T-helper 17 cell (primary cell): ENCODE results near the gene FAT2. TPM values are rescaled to one million over a fixed set of nuclear protein-coding genes. Genes with fewer than 3 reads are reported as not detected.

Experiments
- ATAC-seq: fragments of 150-1000 bp; cut with Tn5 transposase; 2 replicates; pipeline ENCODE4 v1.10.0; 2021; ENCODE audit warnings: mild to moderate bottlenecking, moderate library complexity
- DNase-seq, 3 donors: peaks; one replicate each; pipeline versions ENCODE4 v3.0.0 to v3.0.0-alpha.2; 2020 to 2021
- H3K9me3 ChIP-seq: one replicate; pipeline ENCODE4 v1.7.0; 2013; ENCODE audit warnings: low read length, mild to moderate bottlenecking; ENCODE audit not compliant: control insufficient read depth, poor library complexity, severe bottlenecking
- H3K27ac Mint-ChIP-seq: one replicate; pipeline ENCODE4 v1.8.0; 2022; ENCODE audit warnings: mild to moderate bottlenecking, moderate library complexity, mixed read lengths
- H3K27me3 Mint-ChIP-seq: one replicate; pipeline ENCODE4 v1.8.0; 2022; ENCODE audit warnings: mixed read lengths
- H3K36me3 Mint-ChIP-seq: one replicate; pipeline ENCODE4 v1.8.0; 2022; ENCODE audit warnings: low read depth, mixed read lengths
- H3K4me1 Mint-ChIP-seq: one replicate; pipeline ENCODE4 v1.8.0; 2022; ENCODE audit warnings: mild to moderate bottlenecking, mixed read lengths
- H3K4me3 Mint-ChIP-seq: one replicate; pipeline ENCODE4 v1.8.0; 2022; ENCODE audit warnings: mild to moderate bottlenecking, moderate library complexity, mixed read lengths
- total RNA-seq, 4 donors: library from RNA in 2 of 4; stranded (reverse) in 2 of 4; gene quantifications; one replicate each; pipeline ENCODE4 v1.2.3 and lab custom pipeline; 2022 to 2026

Gene FAT2
- total RNA-seq, 2 donors from 2014 or later = not detected

DNA sequence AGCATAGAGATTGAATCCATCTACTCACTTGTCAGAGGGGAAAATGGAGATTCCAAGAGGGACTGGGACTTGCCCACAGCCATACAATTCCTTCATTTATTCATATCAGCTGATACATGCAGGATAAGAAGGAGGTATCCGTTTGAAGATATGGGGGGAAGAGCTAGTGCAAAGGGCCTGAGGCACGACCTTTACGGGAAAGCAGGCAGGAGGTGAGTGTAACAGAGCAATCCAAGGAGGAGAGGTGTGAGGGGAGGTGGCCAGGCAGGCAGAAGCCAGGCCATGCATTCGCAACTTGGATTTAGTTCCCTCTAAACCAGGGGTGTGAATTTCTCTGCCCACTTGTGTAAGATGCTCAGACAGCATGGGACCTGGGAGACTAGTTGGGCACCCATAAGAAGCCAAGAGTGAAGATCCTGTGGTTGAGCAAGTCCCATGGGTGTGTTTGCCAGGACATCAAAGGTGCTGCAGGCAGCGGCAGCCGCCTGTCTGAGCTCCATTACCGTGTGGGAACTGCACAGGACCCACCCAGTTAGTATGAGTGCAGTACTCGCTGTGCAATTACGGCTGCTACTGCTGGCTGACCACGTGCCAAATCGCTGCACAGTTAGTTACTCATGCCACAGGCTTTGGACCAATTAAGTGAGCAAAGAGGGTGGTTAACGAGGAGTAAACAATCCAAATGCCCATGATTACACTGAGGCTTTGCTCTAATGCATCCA is 31.4 kb upstream of the FAT2 start:
- no peaks in the 10 kb centered on the region for H3K9me3 ChIP-seq
- H3K4me1 Mint-ChIP-seq = peaks cover 6% of the 10 kb centered on the region
- ATAC-seq (no peak), DNase-seq (no peak)
- H3K36me3 Mint-ChIP-seq = peaks cover 5% of the 10 kb centered on the region
- no peak overlapping the region for H3K27ac Mint-ChIP-seq
- no peak overlapping the region for H3K4me3 Mint-ChIP-seq
- peaks cover 21% of the 10 kb centered on the region for H3K27me3 Mint-ChIP-seq

DNA sequence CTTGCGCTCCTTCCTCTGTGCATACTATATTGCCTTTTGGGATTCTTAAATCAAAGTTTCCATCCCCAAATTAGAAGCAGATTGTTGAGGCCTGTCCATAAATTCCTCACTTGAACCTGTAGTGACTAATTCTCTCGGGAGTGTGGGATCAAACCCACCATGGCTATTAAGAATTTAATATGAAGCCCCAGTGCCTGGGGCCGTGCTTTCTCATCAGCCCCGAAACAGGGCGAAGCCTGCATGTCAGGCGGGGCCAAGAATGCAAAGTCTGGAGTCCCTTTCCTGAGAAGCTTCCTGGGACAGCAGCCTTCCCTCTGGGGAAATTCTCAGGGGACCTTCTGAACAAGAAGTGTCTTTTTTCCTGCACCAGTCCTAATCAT is 29.3 kb upstream of the FAT2 start:
- no peak overlapping the region for H3K4me3 Mint-ChIP-seq

DNA sequence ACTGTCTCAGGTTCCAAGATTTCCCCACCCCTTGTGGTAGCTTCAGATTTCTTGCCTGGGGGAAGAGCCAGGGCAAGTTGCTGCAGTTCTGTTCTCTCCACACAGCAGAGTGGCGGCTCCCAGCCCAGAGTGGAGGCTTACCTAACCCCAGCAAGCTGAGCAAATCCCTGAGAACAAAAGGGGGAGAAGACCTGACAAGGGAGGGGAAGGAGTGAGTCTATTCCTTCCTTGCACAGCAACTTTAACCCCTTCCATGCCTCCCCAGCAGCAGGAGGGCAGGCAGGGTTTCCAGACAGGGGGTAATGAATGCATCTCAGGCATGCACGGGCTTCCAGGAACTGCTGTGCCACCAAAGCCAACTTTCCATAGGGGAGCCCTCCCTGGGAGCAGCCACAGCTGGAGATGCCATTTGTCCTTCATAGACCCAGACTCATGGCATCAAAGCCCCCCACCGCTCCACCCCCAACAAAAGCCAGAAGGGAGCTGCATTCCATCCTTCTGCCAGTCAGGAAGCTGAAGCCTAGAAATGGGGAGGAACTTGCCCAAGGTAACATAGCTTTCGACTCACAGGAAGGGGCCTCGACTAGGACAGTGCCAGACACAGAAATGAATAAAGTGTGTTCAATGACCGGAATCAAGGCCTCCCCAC is 28.8 kb upstream of the FAT2 start:
- DNase-seq (no peak), ATAC-seq (no peak)
- H3K27ac Mint-ChIP-seq = no peak overlapping the region
- no peak overlapping the region for H3K4me3 Mint-ChIP-seq
- peaks cover 5% of the 10 kb centered on the region for H3K36me3 Mint-ChIP-seq
- H3K4me1 Mint-ChIP-seq = peaks cover 8% of the 10 kb centered on the region
- H3K27me3 Mint-ChIP-seq = peaks cover 41% of the 10 kb centered on the region
- no peaks in the 10 kb centered on the region for H3K9me3 ChIP-seq

More for the DNA sequence above, 29.3 kb upstream of the FAT2 start:
- peaks cover 5% of the 10 kb centered on the region for H3K36me3 Mint-ChIP-seq
- no peak overlapping the region for H3K27ac Mint-ChIP-seq
- H3K27me3 Mint-ChIP-seq = peaks cover 39% of the 10 kb centered on the region
- DNase-seq (no peak), ATAC-seq (no peak)
- H3K9me3 ChIP-seq = no peaks in the 10 kb centered on the region
- H3K4me1 Mint-ChIP-seq = peaks cover 6% of the 10 kb centered on the region

DNA sequence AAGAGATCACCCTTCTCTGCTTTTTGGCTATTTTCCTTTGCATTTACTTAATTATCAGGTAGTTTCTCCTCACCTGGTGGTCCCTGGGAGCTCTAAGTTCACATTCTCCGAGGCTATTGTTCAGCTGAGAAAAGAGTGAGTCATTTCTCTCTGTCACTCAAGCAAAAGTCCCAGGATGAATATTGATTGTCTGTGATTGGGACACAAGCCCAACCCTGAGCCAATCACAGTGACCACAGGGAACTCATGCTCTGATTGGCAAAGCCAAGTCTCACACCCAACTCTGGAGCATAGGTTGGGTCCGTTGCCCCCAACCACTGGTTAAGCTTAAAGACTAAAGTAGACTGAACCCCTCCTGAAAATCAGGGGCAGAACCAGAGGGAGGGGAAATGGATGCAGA is 27.8 kb upstream of the FAT2 start:
- peaks cover 8% of the 10 kb centered on the region for H3K4me1 Mint-ChIP-seq
- peaks cover 5% of the 10 kb centered on the region for H3K36me3 Mint-ChIP-seq
- ATAC-seq = no peak
- H3K27ac Mint-ChIP-seq = no peak overlapping the region
- H3K27me3 Mint-ChIP-seq = peaks cover 41% of the 10 kb centered on the region
- no peak for DNase-seq
- H3K9me3 ChIP-seq = no peaks in the 10 kb centered on the region
- no peak overlapping the region for H3K4me3 Mint-ChIP-seq

DNA sequence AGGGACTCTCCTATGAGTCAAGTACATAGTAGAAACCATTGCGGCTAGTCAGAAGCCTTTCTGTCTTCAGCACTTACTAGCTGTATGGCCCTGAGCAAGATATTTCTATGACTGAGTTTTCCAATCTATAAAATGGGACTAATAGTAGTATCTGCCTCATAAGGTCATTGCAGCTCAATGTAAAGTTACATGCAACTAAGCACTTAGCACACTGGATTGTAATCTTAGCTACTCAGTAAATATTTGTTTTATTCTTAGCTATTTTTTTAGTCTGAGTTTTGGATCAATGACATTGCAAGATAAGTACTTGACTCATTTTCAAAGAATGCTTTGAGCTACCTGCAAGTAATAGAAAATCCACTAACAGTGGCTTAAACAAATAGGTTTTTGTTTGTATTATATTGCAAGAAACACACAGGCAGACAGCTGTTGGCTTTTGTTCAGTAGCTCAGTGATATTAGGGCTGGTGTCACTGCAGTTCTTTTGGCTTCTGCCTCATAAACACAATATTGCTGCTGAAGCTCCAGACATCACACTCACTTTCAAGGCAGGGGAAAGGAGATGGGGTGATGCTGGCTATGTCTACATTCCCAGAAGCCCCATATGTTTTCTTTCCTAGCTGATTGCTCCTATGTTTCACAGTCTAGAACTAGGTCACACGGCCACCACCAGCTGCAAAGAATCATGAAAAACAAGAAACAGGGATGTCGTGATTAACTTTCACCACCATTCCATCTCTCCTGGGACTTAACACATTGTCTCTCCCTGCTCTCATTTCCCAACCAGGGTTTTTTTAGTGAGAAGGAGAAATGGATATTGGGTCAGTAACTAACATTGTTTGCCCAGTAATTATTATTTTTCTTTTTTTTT is 26.9 kb upstream of the FAT2 start:
- H3K4me1 Mint-ChIP-seq = peaks cover 13% of the 10 kb centered on the region
- H3K9me3 ChIP-seq = no peaks in the 10 kb centered on the region
- H3K27ac Mint-ChIP-seq = no peak overlapping the region
- DNase-seq (no peak), ATAC-seq (no peak)
- peaks cover 41% of the 10 kb centered on the region for H3K27me3 Mint-ChIP-seq
- H3K4me3 Mint-ChIP-seq = no peak overlapping the region
- peaks cover 5% of the 10 kb centered on the region for H3K36me3 Mint-ChIP-seq

DNA sequence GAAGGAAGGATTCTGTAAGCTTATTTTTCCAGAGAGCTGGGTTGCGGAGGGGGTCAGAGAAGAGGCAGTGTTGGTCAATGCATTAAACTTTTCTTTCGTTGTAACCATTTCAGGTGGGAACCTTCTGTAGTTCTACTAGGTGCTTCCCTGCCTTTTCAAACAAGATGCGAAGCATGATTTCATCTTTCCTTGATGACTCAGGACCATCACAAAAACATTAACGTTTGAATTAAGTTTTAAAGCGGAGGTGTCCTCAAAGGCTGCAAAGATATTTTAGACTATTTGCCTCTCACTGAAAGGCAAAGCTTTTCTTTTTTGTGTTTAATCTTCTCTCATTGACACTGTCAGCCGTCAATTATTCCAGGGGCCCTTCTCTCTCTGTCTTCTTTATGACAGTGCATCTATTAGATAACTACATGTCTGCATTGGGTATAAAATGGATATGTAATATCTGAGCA is 26.3 kb upstream of the FAT2 start:
- H3K4me1 Mint-ChIP-seq = peaks cover 16% of the 10 kb centered on the region
- no peak for DNase-seq

DNA sequence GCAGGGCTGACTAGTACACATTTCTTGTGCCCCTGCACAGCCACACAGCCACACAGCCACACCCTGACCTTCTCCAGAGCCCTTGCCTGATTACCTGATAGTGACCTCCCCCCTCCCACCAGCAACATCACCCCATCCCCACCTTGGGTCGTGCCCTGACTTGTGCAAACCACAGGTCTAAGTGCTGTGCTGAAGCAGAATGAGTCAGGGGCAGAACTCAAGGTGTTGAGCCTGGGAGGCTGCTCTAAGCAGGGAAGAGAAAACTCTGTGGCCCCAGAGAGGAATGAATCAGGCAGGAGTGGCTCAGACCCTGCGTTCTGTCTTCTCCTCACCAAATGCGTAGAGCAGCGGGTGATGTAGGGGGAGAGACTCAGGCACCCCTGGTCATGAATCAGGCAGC is 24.3 kb upstream of the FAT2 start:
- Mint-ChIP-seq H3K27me3 (peaks cover 28% of the 10 kb centered on the region), H3K4me3 (no peak overlapping the region), H3K36me3 (no peaks in the 10 kb centered on the region), H3K27ac (peak overlapping the region; percentile 27), H3K4me1 (peaks cover 17% of the 10 kb centered on the region)
- no peaks in the 10 kb centered on the region for H3K9me3 ChIP-seq
- DNase-seq = no peak
- ATAC-seq = no peak

More for the DNA sequence above, 26.3 kb upstream of the FAT2 start:
- no peak for ATAC-seq
- peaks cover 39% of the 10 kb centered on the region for H3K27me3 Mint-ChIP-seq
- no peak overlapping the region for H3K4me3 Mint-ChIP-seq
- H3K9me3 ChIP-seq = no peaks in the 10 kb centered on the region
- no peak overlapping the region for H3K27ac Mint-ChIP-seq
- peaks cover 5% of the 10 kb centered on the region for H3K36me3 Mint-ChIP-seq

DNA sequence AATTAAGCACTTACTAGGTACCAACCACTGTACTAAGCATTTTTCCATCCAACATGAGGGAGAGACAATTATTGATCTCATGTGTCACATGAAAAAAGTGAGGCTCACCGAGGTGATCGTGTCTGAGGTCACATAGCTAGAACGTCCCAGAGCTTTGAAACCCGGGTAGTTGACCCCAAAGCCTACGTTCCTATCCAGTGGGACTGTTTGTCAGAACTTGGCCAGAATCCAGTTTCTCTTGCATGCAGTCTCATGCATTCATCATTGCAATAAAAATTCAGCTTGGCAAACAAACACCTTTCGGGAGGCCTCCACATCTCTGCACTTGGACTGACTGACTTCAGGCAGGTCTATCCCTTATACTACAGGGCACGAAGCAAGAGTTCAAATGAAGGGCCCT is 23.4 kb upstream of the FAT2 start:
- no peak for DNase-seq
- no peak for ATAC-seq
- Mint-ChIP-seq H3K4me1 (peaks cover 17% of the 10 kb centered on the region), H3K27me3 (peaks cover 31% of the 10 kb centered on the region), H3K36me3 (no peaks in the 10 kb centered on the region), H3K4me3 (no peak overlapping the region), H3K27ac (no peak overlapping the region)
- H3K9me3 ChIP-seq = no peaks in the 10 kb centered on the region

DNA sequence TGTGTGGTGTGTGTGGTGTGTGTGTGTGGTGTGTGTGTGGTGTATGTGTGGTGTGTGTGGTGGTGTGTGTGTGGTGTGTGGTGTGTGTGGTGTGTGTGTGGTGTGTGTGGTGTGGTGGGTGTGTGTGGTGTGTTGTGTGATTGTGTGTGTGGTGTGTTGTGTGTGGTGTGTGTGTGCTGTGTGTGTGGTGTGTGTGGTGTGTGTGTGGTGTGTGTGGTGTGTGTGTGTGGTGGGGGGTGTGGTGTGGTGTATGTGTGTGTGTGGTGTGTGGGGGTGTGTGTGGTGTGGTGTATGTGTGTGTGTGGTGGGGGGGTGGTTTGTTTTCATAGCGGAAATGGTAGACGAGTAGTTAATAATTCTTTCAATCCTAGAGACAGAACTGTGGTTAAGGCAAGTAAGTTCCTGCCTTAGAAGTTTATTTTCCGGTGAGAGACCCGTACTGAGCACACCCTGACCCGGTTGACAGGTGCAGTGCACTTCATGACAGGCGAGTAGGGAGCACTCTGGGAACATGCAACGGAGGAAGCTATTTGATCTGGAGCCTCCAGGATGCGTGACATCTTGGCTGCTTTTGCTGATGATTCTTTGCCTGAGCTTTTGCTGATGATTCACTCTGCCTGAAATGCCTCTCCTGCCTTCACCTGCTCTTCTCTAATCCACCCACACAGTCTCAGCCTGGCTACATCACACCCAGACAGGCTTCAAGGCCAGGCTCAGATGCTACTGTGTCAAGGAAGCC is 21.7 kb upstream of the FAT2 start:
- DNase-seq = no peak
- H3K27ac Mint-ChIP-seq = peak overlapping the region; percentile 83
- ATAC-seq = peak; percentile 79
- H3K4me3 Mint-ChIP-seq = peak overlapping the region; percentile 31
- no peaks in the 10 kb centered on the region for H3K36me3 Mint-ChIP-seq
- H3K4me1 Mint-ChIP-seq = peaks cover 17% of the 10 kb centered on the region
- peaks cover 31% of the 10 kb centered on the region for H3K27me3 Mint-ChIP-seq
- no peaks in the 10 kb centered on the region for H3K9me3 ChIP-seq

DNA sequence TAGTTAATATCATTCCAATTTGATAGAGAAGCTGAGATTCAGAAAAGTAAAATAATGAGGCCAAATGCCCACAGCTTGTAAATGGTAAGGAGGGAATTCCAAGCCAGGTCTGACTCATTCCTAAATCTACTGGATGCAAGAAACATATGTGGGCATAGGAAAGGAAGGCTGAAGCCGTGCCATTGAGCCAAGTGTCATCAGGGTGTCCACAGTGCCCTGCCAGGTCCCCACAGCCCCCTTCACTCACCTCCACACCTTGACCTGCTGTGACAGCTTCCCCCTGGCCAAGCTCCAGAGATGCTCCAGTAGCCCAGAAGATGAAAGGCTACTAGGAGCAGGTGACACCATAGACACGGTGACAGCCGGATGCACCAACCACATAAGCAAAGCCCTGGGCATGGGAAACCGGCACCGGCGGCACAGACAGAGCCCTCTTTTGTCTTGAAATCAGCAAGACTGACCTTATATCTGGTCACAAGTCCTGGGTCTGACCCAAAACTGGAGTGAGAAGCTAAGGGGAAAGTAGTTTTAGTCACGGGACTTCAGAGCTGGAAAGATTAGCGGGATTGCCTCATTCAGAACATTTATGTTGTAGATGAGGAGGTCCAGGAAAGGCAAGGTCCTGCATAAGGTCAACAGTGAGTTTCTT is 20.1 kb upstream of the FAT2 start:
- Mint-ChIP-seq H3K4me3 (no peak overlapping the region), H3K27ac (no peak overlapping the region), H3K36me3 (no peaks in the 10 kb centered on the region)

DNA sequence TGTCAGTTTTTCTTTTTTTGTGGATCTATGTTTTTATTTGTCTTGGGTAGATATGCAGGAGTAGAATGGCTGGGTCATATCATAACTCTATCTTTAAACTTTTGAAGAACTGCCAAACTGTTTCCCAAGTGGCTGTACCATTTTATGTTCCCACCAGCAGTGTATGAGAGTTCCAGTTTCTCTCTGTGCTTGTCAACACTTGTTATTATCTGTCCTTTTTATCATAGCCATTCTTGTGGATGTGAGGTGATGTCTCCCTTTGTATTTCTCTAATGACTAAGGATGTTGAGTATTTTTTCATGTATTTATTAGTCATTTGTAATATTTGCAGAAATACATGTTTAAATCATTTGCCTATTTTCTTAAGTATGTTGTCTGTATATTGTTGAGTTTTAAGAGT is 17.4 kb upstream of the FAT2 start:
- no peaks in the 10 kb centered on the region for H3K36me3 Mint-ChIP-seq
- DNase-seq = no peak
- no peak overlapping the region for H3K4me3 Mint-ChIP-seq

More for the DNA sequence above, 20.1 kb upstream of the FAT2 start:
- DNase-seq (no peak), ATAC-seq (no peak)
- peaks cover 17% of the 10 kb centered on the region for H3K4me1 Mint-ChIP-seq
- H3K27me3 Mint-ChIP-seq = peaks cover 21% of the 10 kb centered on the region
- H3K9me3 ChIP-seq = no peaks in the 10 kb centered on the region

DNA sequence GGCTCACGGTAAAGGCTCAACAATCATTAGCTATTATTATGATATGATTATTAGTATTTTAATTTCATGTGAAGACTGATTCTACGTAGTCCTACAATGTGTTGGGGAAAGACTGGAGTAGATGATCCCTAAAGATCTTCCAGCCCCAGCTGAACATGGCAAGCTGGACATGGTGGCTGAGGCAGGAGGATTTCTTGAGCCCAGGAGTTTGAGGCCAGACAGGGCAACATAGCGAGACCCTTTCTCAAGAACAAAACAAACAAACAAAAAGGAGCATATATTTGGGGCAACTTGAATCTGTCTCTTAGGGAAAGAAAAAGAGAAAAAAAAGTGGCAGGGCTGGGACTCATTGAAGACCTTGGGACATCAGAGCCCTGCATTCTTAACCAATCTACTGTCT is 16.2 kb upstream of the FAT2 start:
- Mint-ChIP-seq H3K27ac (no peak overlapping the region), H3K27me3 (peaks cover 33% of the 10 kb centered on the region), H3K4me1 (peaks cover 11% of the 10 kb centered on the region), H3K4me3 (no peak overlapping the region), H3K36me3 (no peaks in the 10 kb centered on the region)
- ATAC-seq (no peak), DNase-seq (no peak)
- no peaks in the 10 kb centered on the region for H3K9me3 ChIP-seq

More for the DNA sequence above, 17.4 kb upstream of the FAT2 start:
- no peaks in the 10 kb centered on the region for H3K9me3 ChIP-seq
- peaks cover 21% of the 10 kb centered on the region for H3K4me1 Mint-ChIP-seq
- peaks cover 28% of the 10 kb centered on the region for H3K27me3 Mint-ChIP-seq
- H3K27ac Mint-ChIP-seq = no peak overlapping the region
- no peak for ATAC-seq
